Bronchial epithelial cell (primary cell): ENCODE results near the gene MCCC1. TPM values are rescaled to one million over a fixed set of nuclear protein-coding genes. Genes with fewer than 3 reads are reported as not detected.
A peak's percentile ranks its signal among the peaks of the same experiment; 100 is the strongest.

Source experiments
- DNase-seq: peaks from one replicate; pipeline ENCODE4 v3.0.0-alpha.2; 2010; ENCODE audit warnings: low read depth
- FAIRE-seq: peaks from 2 replicates; lab custom pipeline; 2011; peaks lifted over from hg19 to GRCh38; lab: Jason Lieb, UNC
- H3K27me3 ChIP-seq: 2 replicates; pipeline ENCODE4 v1.5.1; 2011; ENCODE audit warnings: low read length; ENCODE audit not compliant: control insufficient read depth, insufficient read depth
- H3K36me3 ChIP-seq: 2 replicates; pipeline ENCODE4 v1.5.1; 2011; ENCODE audit warnings: low read length; ENCODE audit not compliant: control insufficient read depth, insufficient read depth
- H3K4me3 ChIP-seq: 2 replicates; pipeline ENCODE4 v1.5.1; 2011; ENCODE audit warnings: mild to moderate bottlenecking, low read depth, low read length, control low read depth
- CTCF ChIP-seq: IDR thresholded peaks from 2 replicates; pipeline ENCODE4 v1.5.1; 2011; ENCODE audit warnings: mild to moderate bottlenecking, moderate library complexity, low read length, control low read depth, inconsistent platforms; ENCODE audit not compliant: insufficient read depth, severe bottlenecking
- total RNA-seq: library from RNA; depleted of rRNA; stranded (reverse); fragments of >200 nt; gene quantifications from 2 replicates; pipeline ENCODE4 v1.2.1, GENCODE V29; 2014

MCCC1 gene
- total RNA-seq, 1 donor from 2014 or later: 17.9 TPM

- TF ChIP-seq CTCF: no peak
- no peaks in the 10 kb centered on the region for H3K36me3 ChIP-seq
- H3K4me3 ChIP-seq: no peak overlapping the region
- peak; percentile 8 for DNase-seq
- H3K27me3 ChIP-seq: no peaks in the 10 kb centered on the region
- no peak for FAIRE-seq
Observed at GRCh38 chr3:182970811-182971418, 128.4 kb downstream of the MCCC1 start.

- DNase-seq (no peak), FAIRE-seq (no peak)
- no peak overlapping the region for H3K4me3 ChIP-seq
- no peaks in the 10 kb centered on the region for H3K36me3 ChIP-seq
- H3K27me3 ChIP-seq: no peaks in the 10 kb centered on the region
- no peak for TF ChIP-seq CTCF
Observed at GRCh38 chr3:182969853-182970252, 129.4 kb downstream of the MCCC1 start.

- Histone ChIP-seq H3K4me3 (no peak overlapping the region), H3K36me3 (no peaks in the 10 kb centered on the region), H3K27me3 (no peaks in the 10 kb centered on the region)
- no peak for FAIRE-seq
- DNase-seq: peak; percentile 23
- no peak for TF ChIP-seq CTCF
Observed at GRCh38 chr3:182969277-182969676, 130.0 kb downstream of the MCCC1 start.

- Histone ChIP-seq H3K4me3 (no peak overlapping the region), H3K36me3 (no peaks in the 10 kb centered on the region), H3K27me3 (no peaks in the 10 kb centered on the region)
- FAIRE-seq (no peak), DNase-seq (no peak)
- TF ChIP-seq CTCF: no peak
Observed at GRCh38 chr3:182967218-182968204, 131.8 kb downstream of the MCCC1 start.

GRCh38 chr3:182965861-182966366 is 133.4 kb downstream of the MCCC1 start:
- no peak for TF ChIP-seq CTCF
- DNase-seq (no peak), FAIRE-seq (no peak)
- no peak overlapping the region for H3K4me3 ChIP-seq
- no peaks in the 10 kb centered on the region for H3K27me3 ChIP-seq
- H3K36me3 ChIP-seq: no peaks in the 10 kb centered on the region

Other genes with a start within 250 kb of the MCCC1 start
- gene DCUN1D1, start 119.0 kb downstream of the MCCC1 start, total RNA-seq: 26.1 and 34.7 TPM in 2 replicates
- 8.4 and 18.8 TPM in 2 replicates for gene LAMP3, start 63.2 kb upstream of the MCCC1 start, total RNA-seq
- 31.6 and 49.8 TPM in 2 replicates for gene B3GNT5, start 153.8 kb upstream of the MCCC1 start, total RNA-seq